Fibroblast of peridontal ligament (primary cell): ENCODE results near the gene UBE2V1.
A peak's percentile ranks its signal among the peaks of the same experiment; 100 is the strongest.
"Not testable (repeated sequence)": the region's sequence is repeated elsewhere in the genome, so short reads cannot be mapped to it uniquely, and the experiment has no call there.

Source experiments
- DNase-seq: peaks from one replicate; pipeline ENCODE4 v3.0.0-alpha.2; 2010; ENCODE audit errors: extremely low read depth

Gene UBE2V1

DNA sequence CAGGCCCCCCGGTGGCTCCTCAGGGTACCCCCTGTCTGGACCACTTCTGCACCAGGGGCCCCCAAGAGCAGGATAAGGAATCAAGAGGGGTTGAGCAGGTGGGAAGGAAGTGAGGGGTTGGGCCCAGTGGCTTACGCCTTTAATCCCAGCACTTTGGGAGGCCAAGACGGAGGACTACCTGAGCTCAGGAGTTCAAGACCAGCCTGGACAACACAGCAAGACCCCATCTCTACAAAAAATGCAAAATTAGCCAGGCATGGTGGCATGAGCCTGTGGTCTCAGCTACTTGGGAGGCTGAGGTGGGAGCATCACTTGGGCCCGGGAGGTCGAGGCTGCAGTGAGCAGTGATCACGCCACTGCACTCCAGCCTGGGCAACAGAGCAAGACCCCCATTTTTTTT lies 49.2 kb downstream of the UBE2V1 start:
- not testable (repeated sequence) for DNase-seq

DNA sequence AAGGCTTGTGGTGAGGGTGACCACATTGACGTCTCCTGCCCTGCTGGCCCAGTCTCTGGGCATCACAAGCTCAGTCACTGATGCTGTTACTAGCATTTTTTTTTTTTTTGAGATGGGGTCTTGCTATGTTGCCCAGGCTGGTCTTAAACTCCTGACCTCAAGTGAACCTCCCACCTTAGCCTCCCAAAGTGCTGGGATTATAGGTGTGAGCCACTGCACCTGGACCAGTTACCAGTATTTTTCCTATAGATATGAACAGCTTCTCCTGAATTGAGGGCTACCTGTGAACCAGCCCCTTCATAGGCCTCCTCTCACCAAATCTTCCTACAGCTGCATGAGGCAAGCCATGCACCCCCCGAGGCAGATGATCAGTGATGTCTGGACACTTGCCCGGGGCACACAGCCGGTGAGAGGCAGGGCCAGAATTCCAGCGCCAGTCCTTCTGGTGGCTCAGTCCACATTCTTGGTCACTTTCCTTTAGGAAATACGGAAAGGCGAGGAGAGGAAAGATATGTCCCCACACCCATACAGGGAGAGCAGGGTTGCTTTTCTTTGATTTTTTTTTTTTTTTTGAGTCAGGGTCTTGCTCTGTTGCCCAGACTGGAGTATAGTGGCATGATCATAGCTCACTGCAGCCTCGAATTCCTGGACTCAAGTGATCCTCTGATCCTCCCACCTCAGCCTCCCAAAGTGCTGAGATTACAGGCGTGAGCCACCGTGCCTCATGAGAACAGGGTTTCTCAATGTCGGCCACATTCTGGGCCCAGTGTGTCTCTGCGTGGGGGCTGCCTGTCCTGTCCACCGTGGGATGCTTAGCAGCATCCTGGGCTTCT lies 50.7 kb downstream of the UBE2V1 start:
- no peak for DNase-seq

DNA sequence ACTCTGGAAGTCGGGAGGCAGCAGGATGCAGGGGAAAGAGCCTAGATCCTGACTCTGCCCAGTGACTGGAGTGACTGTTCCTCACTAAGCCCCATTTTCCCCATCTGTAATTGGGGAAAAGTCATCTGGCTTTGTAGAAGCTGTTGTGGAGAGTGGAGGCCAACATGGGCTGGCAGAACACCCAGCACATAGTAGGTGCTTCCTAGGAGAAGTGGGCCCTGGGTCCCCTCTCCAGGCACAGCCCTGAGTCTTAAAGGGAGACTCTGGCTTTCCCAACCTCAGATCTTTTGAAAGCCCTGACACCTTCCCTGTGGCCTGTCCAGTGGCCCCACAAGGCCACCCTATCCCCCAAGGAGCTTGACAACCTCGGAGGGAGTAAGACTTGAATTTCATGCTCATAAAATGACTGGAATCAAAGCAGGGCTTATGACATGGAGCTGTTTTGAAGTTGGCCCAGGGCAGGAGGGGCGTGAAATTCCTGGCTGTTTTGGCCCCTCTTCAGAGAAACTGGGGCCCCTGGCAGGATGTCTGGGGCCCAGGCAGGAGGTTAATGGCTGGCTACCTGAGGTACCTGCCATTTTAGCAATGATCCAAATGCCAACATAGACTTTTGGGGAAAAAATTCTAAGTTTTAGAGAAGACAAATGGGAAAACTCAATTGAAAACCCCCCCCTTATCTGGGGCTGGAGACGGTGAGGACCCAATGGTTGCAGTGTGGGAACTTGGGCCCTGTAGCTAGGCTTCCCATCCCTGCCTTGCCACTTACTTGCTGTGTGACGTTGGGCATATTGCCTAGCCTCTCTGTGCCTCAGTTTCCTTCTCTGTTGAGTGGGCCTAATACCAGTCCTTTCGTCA lies 51.6 kb downstream of the UBE2V1 start:
- no peak for DNase-seq

DNA sequence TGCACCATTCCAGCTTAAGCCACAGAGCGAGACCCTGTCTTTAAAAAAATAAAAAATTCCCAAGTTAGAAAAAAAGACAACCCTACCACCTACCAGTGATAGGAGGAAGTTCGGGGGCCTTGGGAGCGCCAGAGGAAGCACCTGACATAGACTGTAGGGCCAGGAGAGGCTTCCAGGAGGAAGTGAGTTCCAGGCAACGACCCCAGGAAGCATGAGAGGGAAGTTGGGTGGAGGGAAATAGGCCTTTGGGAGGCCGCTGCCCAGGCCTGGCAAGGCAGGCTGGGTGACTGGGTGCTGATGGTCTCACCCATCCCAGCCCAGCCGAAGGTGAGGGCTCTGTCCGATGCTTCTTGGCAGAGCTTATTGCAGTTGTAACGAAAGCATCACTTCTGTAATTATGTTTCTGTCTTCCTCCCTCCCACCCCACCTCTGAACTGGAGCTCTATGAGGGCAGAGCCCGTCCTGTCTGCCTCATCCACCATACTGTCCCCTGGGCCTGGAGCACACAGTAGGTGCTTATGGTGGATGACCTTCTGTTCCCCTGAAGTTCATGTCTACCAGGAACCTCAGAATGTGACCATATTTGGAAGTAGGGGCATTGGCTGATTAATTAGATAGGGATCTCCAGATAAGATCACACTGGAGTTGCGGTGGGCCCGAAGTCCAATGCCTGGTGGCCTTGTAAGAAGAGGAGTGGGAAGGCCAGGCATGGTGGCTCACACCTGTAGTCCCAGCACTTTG lies 54.1 kb downstream of the UBE2V1 start:
- DNase-seq = no peak

DNA sequence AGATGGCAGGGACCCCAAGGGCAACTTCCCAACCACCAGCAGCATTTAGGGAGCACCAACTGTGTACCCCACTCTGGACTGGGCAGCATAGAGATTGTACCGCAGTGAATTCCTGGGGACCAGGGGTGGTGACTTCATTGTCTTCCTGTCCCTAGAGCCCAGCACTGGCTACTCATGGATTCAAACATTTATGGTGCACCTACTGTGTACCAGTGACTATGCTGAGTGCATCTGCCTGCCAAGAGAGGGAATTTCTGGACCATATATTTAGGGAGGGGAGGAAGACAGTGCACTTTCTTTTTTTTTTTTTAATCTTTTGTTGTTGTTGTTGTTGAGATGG lies 55.3 kb downstream of the UBE2V1 start:
- DNase-seq = no peak

DNA sequence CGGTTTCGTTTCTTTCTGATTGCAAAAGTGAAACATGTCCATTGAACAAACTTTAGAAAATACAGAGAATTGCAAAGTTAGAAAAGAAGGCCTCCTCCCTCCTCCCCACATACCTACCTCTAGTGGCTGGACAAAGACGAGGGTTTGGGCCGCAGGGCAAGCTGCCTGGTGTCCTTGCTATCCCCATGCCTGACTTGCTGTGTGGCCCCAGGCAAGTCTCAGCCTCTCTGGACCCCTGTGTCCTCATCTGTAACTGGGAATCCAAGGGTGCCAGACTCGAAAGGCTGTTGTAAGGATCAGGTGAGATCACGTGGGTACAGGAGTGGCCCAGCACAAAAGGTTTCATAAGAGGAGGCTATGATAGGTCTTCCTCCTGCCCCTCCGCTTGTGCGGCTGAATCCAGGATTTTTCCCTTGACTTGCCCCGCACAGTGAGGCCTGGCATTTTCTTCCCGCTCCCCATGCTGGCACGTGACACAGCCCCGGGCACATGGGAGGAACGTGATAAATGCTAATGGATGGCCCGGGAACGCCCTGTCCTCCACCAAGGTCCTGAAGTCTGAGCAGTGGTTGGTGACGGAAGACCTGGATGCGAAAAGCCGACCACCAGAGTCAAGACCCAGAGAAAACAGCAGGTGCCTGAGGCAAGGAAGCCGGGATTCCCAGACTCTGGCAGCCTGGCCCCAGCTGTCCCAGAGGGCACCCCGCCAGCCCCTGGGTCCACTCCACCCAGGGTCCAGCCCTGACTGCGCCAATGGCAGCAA lies 55.8 kb downstream of the UBE2V1 start:
- DNase-seq = no peak

DNA sequence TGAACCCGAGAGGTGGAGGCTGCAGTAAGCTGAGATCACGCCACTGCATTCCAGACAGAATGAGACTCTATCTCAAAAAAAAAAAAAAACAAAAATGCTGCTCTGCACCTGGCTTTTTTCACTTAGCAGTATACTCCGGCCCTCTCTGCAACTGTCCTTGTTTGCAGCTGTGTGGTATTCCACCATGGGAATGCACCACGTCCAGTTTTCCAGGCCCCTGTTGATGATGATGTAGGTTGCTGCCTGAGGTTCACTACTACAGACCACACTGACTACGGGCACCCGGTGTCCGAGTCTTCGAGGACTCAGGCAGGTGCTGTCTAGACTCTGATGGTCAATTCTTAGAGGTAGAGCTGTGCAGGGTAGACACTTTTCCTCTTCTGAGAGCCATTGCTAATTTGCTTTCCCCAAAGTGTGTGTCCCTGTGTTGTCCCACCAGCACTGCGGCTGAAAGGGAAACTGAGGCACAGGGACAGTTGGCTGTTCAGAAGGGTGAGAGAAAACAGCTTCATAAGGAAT lies 56.5 kb downstream of the UBE2V1 start:
- DNase-seq = no peak

DNA sequence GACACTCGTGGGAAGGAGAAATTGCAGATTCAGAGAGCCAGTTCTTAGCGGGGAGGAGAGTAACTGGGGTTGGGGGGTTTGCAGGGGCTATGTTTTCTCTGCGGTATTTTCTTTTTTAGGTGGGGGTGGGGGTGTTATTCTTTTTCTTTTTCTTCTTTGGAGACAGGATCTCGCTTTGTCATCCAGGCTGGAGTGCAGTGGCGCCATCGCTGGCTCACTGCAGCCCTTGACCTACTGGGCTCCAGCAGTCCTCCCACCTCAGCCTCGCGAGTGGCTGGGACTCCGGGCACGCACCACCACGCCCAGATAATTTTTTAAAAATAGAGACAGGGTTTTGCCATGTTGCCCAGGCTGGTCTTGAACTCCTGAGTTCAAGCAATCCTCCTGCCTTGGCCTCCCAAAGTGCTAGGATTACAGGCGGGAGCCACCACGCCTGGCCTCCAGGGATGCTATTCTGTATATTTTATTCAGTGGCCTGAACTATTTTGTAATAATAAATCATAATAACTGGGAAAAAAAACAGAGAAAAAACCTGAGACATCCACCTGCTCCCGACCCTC lies 57.3 kb downstream of the UBE2V1 start:
- DNase-seq = no peak

DNA sequence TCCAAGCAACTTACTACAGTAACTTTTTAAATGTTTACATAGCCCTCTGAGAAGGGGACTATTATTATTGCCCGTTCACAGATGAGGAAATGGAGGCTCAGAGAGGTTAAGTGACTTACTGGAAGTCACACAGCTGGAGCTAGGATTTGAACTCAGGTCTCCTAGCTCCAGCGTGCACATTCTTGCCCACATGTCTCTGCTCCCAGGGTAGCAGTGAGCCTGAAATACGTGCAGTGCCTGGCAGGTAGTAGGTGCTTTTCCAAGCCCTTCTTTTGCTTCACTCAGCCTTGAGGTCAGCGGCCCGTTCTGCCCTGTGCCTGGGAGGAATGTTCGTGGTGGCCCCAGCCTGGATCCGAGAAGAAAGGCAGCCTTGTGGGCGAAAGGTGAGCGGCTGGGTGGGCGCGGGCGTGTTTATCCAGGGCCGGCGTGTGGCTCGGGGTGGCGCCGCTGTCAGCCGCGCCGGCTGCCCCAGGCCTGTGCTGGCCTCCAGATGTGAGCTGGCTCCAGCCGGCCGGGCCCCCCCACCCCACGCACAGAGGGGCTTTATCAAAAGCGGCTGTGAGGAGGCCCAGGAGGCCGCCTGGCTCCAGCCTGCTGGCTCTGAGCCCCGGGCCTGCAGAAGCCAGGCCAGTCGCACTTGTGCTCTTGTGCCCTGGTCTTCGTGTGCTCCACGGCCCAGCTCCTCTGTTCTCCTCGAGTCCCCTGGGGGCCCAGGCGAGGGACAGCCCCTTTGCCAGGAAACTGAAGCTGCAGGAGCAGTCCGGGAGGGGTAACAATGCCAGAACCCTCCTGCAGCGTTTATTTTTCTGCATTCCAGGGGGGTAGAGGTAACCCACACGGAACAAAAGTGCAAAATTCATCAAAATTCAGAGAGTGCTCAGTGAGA lies 58.1 kb downstream of the UBE2V1 start:
- DNase-seq = peak; percentile 61

DNA sequence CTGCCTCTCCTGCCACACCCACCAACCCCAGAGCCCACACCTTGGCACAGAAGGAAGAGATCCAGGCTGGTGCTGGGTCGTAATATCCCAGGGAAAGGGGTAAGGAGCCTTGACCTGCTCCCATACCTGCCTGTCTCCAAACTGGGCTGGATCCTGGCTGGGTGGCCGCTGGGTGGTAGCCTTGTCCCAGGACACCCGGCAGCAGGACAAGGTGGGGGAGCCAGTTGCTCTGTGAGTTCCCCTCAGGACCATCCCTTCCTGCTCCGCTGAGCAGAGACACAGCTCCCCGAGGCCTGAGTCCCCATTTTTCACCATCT lies 58.8 kb downstream of the UBE2V1 start:
- no peak for DNase-seq

DNA sequence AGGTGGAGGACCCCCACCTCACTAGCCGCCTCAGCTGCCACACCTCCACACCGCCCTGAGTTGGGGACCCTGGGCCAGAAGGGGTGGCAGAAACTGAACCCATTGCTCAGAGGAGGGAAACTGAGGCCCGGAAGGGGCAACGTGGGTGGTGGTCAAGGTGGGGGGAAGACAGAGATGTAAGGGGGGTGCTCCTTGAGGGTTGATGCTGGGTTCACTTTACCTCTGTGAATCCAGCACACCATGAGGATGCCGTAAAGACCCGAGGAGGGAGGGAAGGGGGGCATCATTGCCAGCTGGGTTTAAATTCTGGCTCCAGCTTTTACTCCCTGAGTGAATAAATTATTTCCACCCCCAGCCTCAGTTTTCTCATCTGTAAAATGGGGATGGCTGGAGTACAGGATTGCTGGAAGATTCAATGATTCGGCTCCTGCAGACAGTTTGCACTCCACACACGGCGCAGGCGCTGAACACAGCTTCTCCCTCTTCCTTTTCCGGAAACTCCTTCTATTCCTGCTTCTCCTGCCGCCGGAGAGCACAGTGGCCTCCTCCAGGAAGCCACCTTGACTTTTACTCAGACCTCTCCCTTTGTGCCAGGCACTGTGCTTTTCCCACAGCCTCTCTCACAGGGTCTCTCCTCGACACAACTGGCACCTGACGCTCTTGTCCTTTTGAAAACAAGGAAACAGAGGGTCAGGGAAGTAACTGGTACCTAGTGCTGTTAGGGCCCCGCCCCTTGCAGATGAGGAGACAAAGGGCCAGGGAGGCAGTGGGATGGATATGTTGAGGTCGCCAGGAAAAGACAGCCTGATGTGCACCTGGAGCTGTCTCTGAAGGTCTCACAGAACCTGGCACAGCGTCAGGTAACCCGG lies 59.4 kb downstream of the UBE2V1 start:
- DNase-seq = no peak

DNA sequence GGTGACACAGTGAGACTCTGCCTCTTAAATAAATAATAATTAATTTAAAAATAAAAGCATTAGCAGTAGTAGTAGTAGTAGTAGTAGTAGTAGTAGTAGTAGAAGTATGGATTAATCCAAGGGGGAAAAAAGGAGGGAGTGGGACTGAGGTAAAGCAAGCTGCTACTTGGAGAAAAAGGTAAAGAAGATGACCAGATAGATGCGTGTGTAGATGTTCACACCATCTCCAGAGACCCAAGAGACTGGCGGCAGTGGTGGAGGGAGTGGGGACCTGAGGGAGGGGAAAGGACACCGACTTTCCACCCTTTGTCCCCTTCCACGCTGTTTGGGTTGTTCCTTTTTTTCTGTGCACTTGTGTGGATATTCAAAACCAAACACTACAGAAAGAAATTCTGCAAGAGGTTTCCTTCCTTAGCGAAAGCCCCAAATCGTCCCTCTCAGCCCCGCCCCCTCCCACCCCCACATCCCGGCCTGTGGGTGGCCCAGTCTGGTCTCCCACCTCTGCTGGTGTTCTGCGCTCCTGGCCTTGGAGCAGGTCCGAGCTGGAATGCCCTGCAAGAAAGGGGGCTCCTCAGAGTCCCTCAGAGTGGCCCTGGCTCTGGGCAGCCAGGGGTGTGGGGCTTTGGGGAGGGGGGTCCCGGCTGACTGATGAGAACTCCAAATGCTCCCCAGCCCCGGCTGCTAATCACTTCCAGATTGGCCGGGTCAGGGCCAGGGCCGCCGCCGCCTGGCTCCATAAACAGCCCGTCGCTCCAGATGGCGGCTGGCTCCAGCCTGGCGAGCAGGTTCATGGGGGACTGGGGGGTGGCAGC lies 60.2 kb downstream of the UBE2V1 start:
- DNase-seq = no peak

DNA sequence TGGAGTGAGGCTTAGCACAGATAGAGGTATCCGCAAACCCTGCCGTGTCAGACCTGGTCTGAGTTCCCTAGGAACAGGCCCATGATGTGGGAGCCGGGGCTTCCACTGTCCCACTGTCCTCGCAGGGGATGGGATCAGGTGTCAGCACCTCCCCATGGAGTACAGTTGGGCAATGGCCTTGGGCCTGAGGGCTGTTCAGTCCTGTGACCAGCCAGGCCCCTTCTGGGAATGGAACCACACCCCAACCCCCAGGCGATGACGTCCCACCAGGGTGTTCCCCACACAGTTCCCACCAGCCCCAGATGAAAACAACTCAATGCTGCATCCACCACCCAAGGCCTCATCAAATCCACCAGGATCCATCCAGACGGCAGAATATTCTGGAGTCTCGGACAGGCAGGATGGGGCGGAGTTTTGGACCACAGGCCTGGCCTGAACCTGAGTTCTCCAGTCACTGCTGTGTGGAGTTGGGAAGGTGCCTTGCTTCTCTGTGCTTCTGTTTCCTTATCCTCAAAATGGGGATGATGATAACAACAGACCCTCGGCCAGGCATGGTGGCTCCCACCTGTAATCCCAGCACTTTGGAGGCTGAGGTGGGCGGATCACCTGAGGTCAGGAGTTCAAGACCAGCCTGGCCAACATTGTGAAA lies 62.2 kb downstream of the UBE2V1 start:
- no peak for DNase-seq

DNA sequence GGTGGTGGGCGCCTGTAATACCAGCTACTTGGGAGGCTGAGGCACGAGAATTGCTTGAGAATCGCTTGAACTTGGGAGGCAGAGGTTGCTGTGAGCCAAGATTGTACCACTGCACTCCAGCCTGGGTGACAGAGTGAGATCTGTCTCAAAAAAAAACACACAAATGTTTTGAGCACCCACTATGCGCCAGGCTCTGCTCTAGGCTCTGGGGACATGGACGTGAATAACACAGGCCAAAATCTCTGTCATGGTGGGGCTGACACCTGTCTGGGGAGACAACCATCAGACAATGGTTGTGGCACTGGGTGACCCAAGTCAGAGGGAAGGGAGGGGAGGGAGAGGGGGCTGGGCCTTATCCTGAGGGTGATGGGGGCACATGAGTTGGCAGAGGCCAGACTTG lies 62.7 kb downstream of the UBE2V1 start:
- DNase-seq = no peak

DNA sequence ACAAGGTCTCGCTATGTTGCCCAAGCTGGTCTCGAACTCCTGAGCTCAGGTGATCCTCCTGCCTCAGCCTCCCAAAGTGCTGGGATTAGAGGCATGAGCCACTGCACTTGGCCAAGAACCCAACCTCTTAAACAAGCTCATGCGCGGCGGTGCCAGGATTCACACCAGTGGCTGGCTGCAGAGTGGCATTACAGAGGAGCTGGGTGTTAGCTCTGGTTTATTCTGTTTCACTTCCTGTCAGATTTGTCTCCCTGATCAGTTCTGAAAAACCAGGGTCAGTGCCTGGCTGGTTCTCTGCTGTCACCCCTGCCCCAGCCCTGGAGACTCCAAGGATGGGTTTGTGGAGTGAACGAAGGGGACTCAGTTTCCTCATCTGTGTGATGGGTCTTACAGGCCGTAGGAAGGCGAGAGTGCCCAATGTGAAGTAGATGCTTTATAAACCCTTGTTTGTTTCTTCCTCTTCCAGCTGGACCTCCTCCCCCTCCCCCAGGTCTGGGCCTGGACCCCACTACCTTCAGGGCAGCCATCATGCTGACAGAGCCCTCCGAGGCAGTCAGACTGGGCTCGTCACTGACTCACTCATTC lies 63.4 kb downstream of the UBE2V1 start:
- DNase-seq = no peak

DNA sequence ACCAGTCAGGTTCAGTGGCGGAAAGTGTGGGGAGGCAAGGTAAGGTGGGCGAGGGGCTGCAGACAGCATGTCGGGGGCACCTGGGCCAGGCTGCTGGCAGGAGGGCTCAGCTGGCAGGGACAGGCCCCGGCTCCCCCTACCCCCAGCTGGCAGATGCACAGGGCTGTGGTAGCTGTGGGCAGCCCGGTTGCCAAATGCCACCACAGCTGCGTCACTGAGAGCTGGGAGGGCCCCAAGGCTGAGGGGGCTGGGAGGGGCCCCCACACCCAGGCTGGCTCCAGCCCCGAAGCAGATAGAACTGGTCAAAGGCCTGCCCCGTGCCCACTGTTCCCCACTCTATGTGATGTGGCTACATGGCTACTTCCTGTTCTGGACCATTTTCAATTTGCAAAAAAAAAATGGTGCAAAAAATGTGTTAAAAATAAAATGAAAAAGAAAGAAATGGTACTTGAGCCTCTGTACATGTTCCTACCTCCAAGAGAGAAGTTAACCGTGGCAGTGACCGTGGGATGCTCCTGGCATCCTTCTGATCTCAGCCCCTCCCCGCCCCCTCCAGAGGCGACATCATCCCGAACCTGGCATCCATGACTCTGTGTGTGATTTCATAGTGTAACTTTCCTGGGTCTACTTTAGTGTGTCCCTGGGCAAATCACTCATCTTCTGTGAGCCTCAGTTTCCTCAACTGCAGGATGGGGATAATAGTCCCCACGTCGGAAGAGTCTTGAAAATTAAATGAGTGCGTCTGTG lies 64.4 kb downstream of the UBE2V1 start:
- DNase-seq = peak; percentile 56
